ENCODE results near the gene MRPL12. TPM values are rescaled to one million over a fixed set of nuclear protein-coding genes. Genes with fewer than 3 reads are reported as not detected.
A peak's percentile ranks its signal among the peaks of the same experiment; 100 is the strongest.

MRPL12 gene
- total RNA-seq, 4 donors from 2014 or later, result 75.4 to 206 (median 114) TPM

GRCh38 chr17:81701288-81702071, 1.7 kb upstream of the MRPL12 start:
- DNase-seq, result no peak
- peaks cover 0 to 27% (median 9%) of the 10 kb centered on the region in 4 donors for H3K36me3 ChIP-seq
- in situ Hi-C loops (cut with MboI; ENCODE audit: low pct_ligation_motif_present in 1 of 4, low pct_unique_long_range_greater_than_20kb in 1 of 4, low sequenced_read_pairs in 3 of 4), result no loop called here

GRCh38 chr17:81703747-81704654, 834 bp downstream of the MRPL12 start:
- no peak for TF ChIP-seq POLR2A (IDR thresholded peaks at IDR 0.05)
- no peak for TF ChIP-seq EP300 (IDR thresholded peaks at IDR 0.05; ENCODE audit: low read depth)
- TF ChIP-seq POLR2AphosphoS5 (IDR thresholded peaks at IDR 0.05), result no peak
- TF ChIP-seq CTCF (IDR thresholded peaks at IDR 0.05), result no peak
- Histone ChIP-seq H3K27ac (peak overlapping the region; percentile 92 to 99 (median 97)), H3K4me1 (peaks cover 21 to 36% (median 30%) of the 10 kb centered on the region in 4 donors), H3K36me3 (peaks cover 0 to 20% (median 5%) of the 10 kb centered on the region in 4 donors), H3K27me3 (no peaks in the 10 kb centered on the region), H3K9me3 (no peaks in the 10 kb centered on the region), H3K4me3 (peak overlapping the region; percentile 70 to 98 (median 92))
- DNase-seq, result no peak
- intact Hi-C loops (cut with DNase I; ENCODE audit: low total_unique reads), result no loop called here
- WGBS, 2 donors (ENCODE audit: low coverage in 1 of 2), result 0 to 19% methylated on average over 1 to 26 of the region's 27 CpGs
- in situ Hi-C loops (cut with MboI; ENCODE audit: low pct_ligation_motif_present in 1 of 4, low pct_unique_long_range_greater_than_20kb in 1 of 4, low sequenced_read_pairs in 3 of 4), result no loop called here

More at GRCh38 chr17:81701288-81702071, 1.7 kb upstream of the MRPL12 start:
- Histone ChIP-seq H3K9me3 (no peaks in the 10 kb centered on the region), H3K27ac (peak overlapping the region; percentile 92 to 99 (median 97)), H3K27me3 (no peaks in the 10 kb centered on the region), H3K4me3 (peak overlapping the region in 3 of 4 donors; percentile 91 to 98 (median 93)), H3K4me1 (peaks cover 21 to 36% (median 30%) of the 10 kb centered on the region in 4 donors)
- 65% methylated on average over 21 of the region's 23 CpGs; no CpG with 5 or more reads in 1 of the 2 donors for WGBS, 2 donors (ENCODE audit: low coverage in 1 of 2)
- intact Hi-C loops (cut with DNase I; ENCODE audit: low total_unique reads), result no loop called here
- TF ChIP-seq POLR2A (IDR thresholded peaks at IDR 0.05) (no peak), POLR2AphosphoS5 (IDR thresholded peaks at IDR 0.05) (no peak), EP300 (IDR thresholded peaks at IDR 0.05; ENCODE audit: low read depth) (no peak), CTCF (IDR thresholded peaks at IDR 0.05) (no peak)

DNA sequence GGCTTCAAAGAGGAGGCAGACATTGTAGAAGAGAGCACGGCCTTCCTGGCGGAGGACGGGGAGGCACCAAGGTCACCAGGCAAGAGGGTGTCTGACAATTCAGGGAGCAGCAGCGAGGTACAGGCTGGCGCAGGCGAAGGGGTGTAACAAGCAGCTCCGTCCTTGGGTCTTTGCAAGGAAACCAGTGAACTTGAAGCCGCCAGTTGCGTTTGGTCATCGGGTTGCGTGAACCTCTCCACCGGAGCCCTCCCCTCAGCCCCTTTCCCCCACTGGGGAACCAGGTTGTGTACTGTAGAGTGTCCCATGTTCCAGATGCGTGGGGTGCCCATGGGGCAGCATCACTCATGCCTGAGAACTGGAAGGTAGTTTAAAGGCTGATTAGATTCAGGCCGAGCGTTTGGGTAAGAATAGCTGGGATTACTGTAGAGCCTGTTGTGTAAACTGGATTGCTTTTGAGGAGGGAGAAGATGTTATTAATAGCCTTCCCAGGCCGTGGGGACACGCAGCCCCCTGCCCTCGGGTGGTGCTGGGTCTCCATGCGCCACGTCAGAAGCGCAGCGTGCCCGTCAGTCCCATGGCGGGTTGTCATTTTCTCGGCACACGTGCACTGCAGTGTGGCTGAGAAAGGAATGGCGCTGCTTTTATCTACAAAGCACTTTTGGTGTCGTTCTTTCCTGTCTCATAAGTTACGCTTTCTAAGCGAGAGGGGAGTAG, 2.5 kb downstream of the MRPL12 start:
- peaks cover 0 to 14% (median 5%) of the 10 kb centered on the region in 4 donors for H3K36me3 ChIP-seq
- in situ Hi-C loops (cut with MboI; ENCODE audit: low pct_ligation_motif_present in 1 of 4, low pct_unique_long_range_greater_than_20kb in 1 of 4, low sequenced_read_pairs in 3 of 4) (no loop called here), intact Hi-C loops (cut with DNase I; ENCODE audit: low total_unique reads) (no loop called here)
- no peak overlapping the region for H3K27ac ChIP-seq
- TF ChIP-seq POLR2A (IDR thresholded peaks at IDR 0.05), result no peak
- TF ChIP-seq CTCF (IDR thresholded peaks at IDR 0.05), result no peak
- TF ChIP-seq POLR2AphosphoS5 (IDR thresholded peaks at IDR 0.05), result no peak
- peaks cover 31 to 45% (median 42%) of the 10 kb centered on the region in 4 donors for H3K4me1 ChIP-seq
- no peaks in the 10 kb centered on the region for H3K9me3 ChIP-seq
- no peak overlapping the region for H3K4me3 ChIP-seq
- DNase-seq, result no peak
- H3K27me3 ChIP-seq, result no peaks in the 10 kb centered on the region
- WGBS, 2 donors (ENCODE audit: low coverage in 1 of 2), result 94 to 97% methylated on average over 12 to 30 of the region's 30 CpGs
